NB4 (cell line): ENCODE measurements around the gene PRCP.

ENCODE experiments used
- CTCF ChIP-seq: IDR thresholded peaks from one replicate; pipeline ENCODE4 v1.5.1; 2012; ENCODE audit warnings: low read depth, low read length
- MAX ChIP-seq: IDR thresholded peaks from 2 replicates; pipeline ENCODE4 v1.6.1; 2011; ENCODE audit warnings: low read depth, low read length
- MYC ChIP-seq: IDR thresholded peaks from 2 replicates; pipeline ENCODE4 v1.6.1; 2011; ENCODE audit warnings: low read depth, low read length
- POLR2A ChIP-seq: IDR thresholded peaks from 2 replicates; pipeline ENCODE4 v1.6.1; 2011; ENCODE audit warnings: mild to moderate bottlenecking; ENCODE audit not compliant: insufficient read length; ENCODE audit errors: extremely low read depth

GRCh38 chr11:82837650-82838049, 62.6 kb downstream of the PRCP start:
- no peak for TF ChIP-seq MYC
- TF ChIP-seq CTCF = no peak
- TF ChIP-seq POLR2A = no peak
- no peak for TF ChIP-seq MAX
